DOHH2 (cell line): Measurements from ENCODE around the gene HSH2D.

Experiments
- H3F3A ChIP-seq: fragments of 200-600 bp; sonication (generic), shearing (Covaris generic); 2 replicates; pipeline ENCODE4 v1.6.0; 2016; ENCODE audit warnings: antibody characterized with exemption, mild to moderate bottlenecking; ENCODE audit not compliant: control insufficient read depth, insufficient read depth
- H3K27ac ChIP-seq: fragments of 200-600 bp; sonication (generic); 2 replicates; pipeline ENCODE4 v1.5.1; 2014; ENCODE audit warnings: low read depth, mild to moderate bottlenecking, low read length, moderate library complexity
- H3K27me3 ChIP-seq: fragments of 200-600 bp; sonication (generic); 2 replicates; pipeline ENCODE4 v1.6.1; 2014; ENCODE audit warnings: mild to moderate bottlenecking, low read length, mixed read lengths; ENCODE audit not compliant: control insufficient read depth
- H3K36me3 ChIP-seq: fragments of 200-600 bp; sonication (generic); 2 replicates; pipeline ENCODE4 v1.6.1; 2014; ENCODE audit warnings: mild to moderate bottlenecking, low read length, moderate library complexity, mixed read lengths; ENCODE audit not compliant: control insufficient read depth
- H3K4me1 ChIP-seq: fragments of 200-600 bp; sonication (generic); 2 replicates; pipeline ENCODE4 v1.6.1; 2014; ENCODE audit warnings: mild to moderate bottlenecking, low read length, mixed read lengths; ENCODE audit not compliant: control insufficient read depth
- H3K4me2 ChIP-seq: fragments of 200-600 bp; sonication (generic); 2 replicates; pipeline ENCODE4 v1.6.0; 2014; ENCODE audit warnings: mild to moderate bottlenecking, low read length, moderate library complexity
- H3K4me3 ChIP-seq: fragments of 200-600 bp; sonication (generic); 2 replicates; pipeline ENCODE4 v1.5.1; 2014; ENCODE audit warnings: mild to moderate bottlenecking, low read length, mixed read lengths
- H3K79me2 ChIP-seq: fragments of 200-600 bp; sonication (generic); 2 replicates; pipeline ENCODE4 v1.6.1; 2014; ENCODE audit warnings: mild to moderate bottlenecking, low read length, mixed read lengths; ENCODE audit not compliant: control insufficient read depth
- H3K9me2 ChIP-seq: fragments of 200-600 bp; sonication (generic); replicated peaks from 2 replicates; pipeline ENCODE4 v1.6.1; 2014; ENCODE audit warnings: mild to moderate bottlenecking, low read length, mixed read lengths; ENCODE audit not compliant: control insufficient read depth
- H3K9me3 ChIP-seq: fragments of 200-600 bp; sonication (generic); 2 replicates; pipeline ENCODE4 v1.6.1; 2014; ENCODE audit warnings: antibody characterized with exemption, low read length, mixed read lengths; ENCODE audit not compliant: control insufficient read depth, insufficient read depth
- H4K20me1 ChIP-seq: fragments of 200-600 bp; sonication (generic); 2 replicates; pipeline ENCODE4 v1.6.0; 2014; ENCODE audit warnings: low read depth, mild to moderate bottlenecking, antibody characterized with exemption, low read length, moderate library complexity; ENCODE audit not compliant: control insufficient read depth, insufficient read depth
- EZH2phosphoT487 ChIP-seq: fragments of 200-600 bp; sonication (generic); IDR thresholded peaks from 2 replicates; pipeline ENCODE4 v1.6.1; 2017; ENCODE audit warnings: borderline replicate concordance, mild to moderate bottlenecking, antibody characterized with exemption, low read length, moderate library complexity, mixed read lengths
- TF ChIP-seq, protein P1 (sequence below): fragments of 200-600 bp; sonication (generic); IDR thresholded peaks from one replicate; pipeline ENCODE4 v1.5.1; 2014; ENCODE audit warnings: antibody characterized with exemption, mild to moderate bottlenecking, low read depth, low read length; ENCODE audit not compliant: poor library complexity, severe bottlenecking

The HSH2D gene

DNA sequence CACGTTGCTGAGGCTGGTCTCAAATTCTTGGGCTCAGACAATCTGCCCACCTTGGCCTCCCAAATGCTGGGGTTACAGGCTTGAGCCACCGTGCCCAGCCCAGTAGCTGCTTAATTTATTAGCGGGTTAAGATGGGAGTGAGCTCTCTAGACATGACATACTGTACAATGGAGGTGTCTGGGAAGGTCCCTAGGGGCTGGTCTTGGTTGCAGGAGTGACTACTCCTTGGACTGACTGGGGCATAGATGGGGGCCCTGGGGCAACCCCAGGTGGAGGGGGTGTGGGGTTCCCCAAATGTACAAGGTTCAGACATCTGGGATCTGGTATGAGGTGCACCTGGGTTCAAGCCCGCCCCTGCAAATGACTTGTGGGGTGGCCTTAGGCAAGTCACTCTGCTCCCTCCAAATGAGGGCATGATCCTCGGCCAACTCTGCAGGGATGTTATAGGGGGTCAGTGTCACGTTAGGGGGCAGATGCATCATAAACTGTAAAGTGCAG lies 17.0 kb downstream of the HSH2D start:
- Histone ChIP-seq H3K4me3 (no peak overlapping the region), H3K9me3 (no peaks in the 10 kb centered on the region), H3K27me3 (no peaks in the 10 kb centered on the region), H3K9me2 (no peaks in the 10 kb centered on the region), H4K20me1 (no peaks in the 10 kb centered on the region), H3K4me1 (peaks cover 8% of the 10 kb centered on the region), H3K27ac (no peak overlapping the region), H3K4me2 (no peak overlapping the region), H3F3A (peaks cover 18% of the 10 kb centered on the region), H3K79me2 (no peaks in the 10 kb centered on the region), H3K36me3 (peaks cover 27% of the 10 kb centered on the region)
- TF ChIP-seq, protein P1, sequence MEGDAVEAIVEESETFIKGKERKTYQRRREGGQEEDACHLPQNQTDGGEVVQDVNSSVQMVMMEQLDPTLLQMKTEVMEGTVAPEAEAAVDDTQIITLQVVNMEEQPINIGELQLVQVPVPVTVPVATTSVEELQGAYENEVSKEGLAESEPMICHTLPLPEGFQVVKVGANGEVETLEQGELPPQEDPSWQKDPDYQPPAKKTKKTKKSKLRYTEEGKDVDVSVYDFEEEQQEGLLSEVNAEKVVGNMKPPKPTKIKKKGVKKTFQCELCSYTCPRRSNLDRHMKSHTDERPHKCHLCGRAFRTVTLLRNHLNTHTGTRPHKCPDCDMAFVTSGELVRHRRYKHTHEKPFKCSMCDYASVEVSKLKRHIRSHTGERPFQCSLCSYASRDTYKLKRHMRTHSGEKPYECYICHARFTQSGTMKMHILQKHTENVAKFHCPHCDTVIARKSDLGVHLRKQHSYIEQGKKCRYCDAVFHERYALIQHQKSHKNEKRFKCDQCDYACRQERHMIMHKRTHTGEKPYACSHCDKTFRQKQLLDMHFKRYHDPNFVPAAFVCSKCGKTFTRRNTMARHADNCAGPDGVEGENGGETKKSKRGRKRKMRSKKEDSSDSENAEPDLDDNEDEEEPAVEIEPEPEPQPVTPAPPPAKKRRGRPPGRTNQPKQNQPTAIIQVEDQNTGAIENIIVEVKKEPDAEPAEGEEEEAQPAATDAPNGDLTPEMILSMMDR = no peak
- no peak for TF ChIP-seq EZH2phosphoT487

DNA sequence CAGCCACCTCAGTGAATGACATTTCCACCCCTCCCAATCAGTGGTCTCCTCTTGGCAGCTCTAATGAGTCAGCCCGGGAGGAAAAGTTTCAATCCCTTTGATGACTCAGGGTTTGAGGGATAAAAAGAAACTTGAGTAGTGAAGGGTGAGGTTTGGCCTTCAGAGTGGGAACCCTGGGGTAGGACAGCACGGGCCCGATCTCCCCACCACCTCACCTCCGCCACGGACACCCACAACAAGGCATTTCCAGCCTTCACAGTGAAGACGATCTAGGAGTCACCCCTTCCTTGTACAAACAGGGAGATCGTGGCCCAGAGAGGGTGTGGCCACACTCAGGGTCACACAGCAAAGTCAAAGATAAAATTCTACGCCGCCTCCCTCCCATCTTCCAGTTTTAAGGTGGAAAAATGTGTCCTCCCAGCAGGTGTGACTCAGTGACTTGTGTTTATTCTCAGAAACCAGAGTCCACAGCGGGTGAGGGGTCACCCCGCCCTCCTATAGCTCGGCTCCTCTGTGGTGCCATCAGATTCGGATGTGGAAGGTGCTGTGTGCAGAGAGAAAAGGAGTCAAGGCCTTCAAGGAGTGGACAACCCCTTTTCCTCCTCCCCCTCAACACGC lies 17.6 kb downstream of the HSH2D start:
- no peaks in the 10 kb centered on the region for H3K79me2 ChIP-seq
- no peak for TF ChIP-seq EZH2phosphoT487
- TF ChIP-seq, protein P1 = no peak
- peaks cover 21% of the 10 kb centered on the region for H3K36me3 ChIP-seq
- H3K27me3 ChIP-seq = no peaks in the 10 kb centered on the region
- H3K9me2 ChIP-seq = no peaks in the 10 kb centered on the region
- no peaks in the 10 kb centered on the region for H3K9me3 ChIP-seq
- H3F3A ChIP-seq = peaks cover 16% of the 10 kb centered on the region
- no peak overlapping the region for H3K4me3 ChIP-seq
- H3K4me1 ChIP-seq = peaks cover 3% of the 10 kb centered on the region
- H4K20me1 ChIP-seq = no peaks in the 10 kb centered on the region
- no peak overlapping the region for H3K4me2 ChIP-seq
- no peak overlapping the region for H3K27ac ChIP-seq

DNA sequence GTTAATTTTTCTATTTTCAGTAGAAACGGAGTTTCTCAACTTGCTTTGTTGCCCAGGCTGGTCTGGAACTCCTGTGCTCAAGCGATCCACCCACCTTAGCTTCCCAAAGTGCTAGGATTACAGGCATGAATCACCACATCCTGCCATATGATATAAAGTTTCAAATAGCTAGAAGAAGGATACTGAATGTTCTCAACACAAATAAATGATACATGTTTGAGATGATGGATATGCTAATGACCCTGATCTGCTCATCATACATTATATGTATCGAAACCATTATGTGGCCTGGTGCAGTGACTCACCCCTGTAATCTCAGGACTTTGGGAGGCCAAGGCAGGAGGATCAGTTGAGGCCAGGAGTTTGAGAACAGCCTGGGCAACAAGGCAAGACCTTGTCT lies 18.4 kb downstream of the HSH2D start:
- TF ChIP-seq, protein P1 = no peak
- no peak for TF ChIP-seq EZH2phosphoT487
- peaks cover 15% of the 10 kb centered on the region for H3F3A ChIP-seq
- H3K4me1 ChIP-seq = no peaks in the 10 kb centered on the region
- H3K36me3 ChIP-seq = peaks cover 14% of the 10 kb centered on the region
- H3K79me2 ChIP-seq = no peaks in the 10 kb centered on the region
- no peak overlapping the region for H3K27ac ChIP-seq
- H4K20me1 ChIP-seq = no peaks in the 10 kb centered on the region
- H3K4me3 ChIP-seq = no peak overlapping the region
- no peak overlapping the region for H3K4me2 ChIP-seq
- H3K27me3 ChIP-seq = no peaks in the 10 kb centered on the region
- no peaks in the 10 kb centered on the region for H3K9me3 ChIP-seq
- no peaks in the 10 kb centered on the region for H3K9me2 ChIP-seq
